ENCODE results near the gene RFX4.

- TF ChIP-seq CTCF (IDR thresholded peaks at IDR 0.05) (no peak), POLR2A (IDR thresholded peaks at IDR 0.05) (no peak), POLR2AphosphoS5 (IDR thresholded peaks at IDR 0.05) (no peak), EP300 (IDR thresholded peaks at IDR 0.05) (no peak)
These were observed 141.3 kb downstream of the RFX4 start for GRCh38 chr12:106724116-106724515.
